GM13976 (cell line): ENCODE data around the gene RP9.

Experiments
- DNase-seq: peaks from one replicate; pipeline ENCODE4 v3.0.0; 2012; ENCODE audit warnings: low spot score
- in situ Hi-C: fragments of 300-500 bp; cut with MboI; formaldehyde crosslinking; loops from one replicate; pipeline ENCODE4 v1.12.0; 2022; ENCODE audit warnings: low sequenced_read_pairs, mixed read lengths, inconsistent platforms; ENCODE audit not compliant: unreplicated experiment
- TF ChIP-seq, protein P1 (sequence below): IDR thresholded peaks from 2 replicates; pipeline ENCODE4 v1.5.1; 2012; ENCODE audit warnings: borderline replicate concordance, mild to moderate bottlenecking; ENCODE audit not compliant: insufficient read depth; ENCODE audit errors: extremely low read depth, missing control alignments, control extremely low read depth

RP9 gene

DNA sequence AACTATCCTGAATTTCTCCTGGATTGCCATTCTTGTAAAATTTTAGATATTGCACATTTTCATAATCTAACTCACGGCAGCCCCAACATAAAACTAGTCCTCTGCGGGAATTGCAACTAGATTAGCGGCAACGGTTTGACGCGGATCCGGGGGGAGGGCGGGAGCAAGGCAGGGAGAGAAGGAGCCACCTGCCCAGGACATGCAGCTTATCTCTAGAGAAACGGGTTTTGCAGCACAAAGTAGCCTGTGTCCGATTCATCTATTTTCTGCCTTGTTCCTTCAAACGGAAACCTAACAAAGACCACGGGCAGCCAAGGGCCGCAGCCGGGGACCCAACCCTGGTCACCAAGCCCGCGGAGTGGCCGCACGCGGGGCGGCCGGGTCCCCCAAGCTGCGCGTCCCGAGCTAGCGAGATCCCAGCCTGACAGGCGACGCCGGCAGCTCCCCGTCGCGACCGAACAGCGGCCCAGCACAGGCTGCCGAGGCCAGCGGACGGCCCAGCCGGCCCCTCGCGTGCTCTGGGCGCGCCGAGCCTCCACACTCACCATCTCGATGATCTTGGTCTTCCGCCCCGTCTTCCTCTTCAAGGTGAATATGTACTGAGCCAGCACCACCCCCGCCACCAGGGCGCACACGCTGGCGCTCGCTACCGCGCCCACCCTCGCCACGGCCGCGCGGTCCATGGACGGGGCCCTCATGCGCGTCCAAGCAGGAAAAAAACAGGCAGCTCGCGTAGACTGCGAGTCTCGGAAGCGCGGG is 47.0 kb downstream of the RP9 start, which contains the start of gene NT5C3A:
TSS of gene NT5C3A (minus strand) at position 754 of the 759 bp plus-strand sequence. CDS start at position 683, 71 bp downstream.
- TF ChIP-seq, protein P1, sequence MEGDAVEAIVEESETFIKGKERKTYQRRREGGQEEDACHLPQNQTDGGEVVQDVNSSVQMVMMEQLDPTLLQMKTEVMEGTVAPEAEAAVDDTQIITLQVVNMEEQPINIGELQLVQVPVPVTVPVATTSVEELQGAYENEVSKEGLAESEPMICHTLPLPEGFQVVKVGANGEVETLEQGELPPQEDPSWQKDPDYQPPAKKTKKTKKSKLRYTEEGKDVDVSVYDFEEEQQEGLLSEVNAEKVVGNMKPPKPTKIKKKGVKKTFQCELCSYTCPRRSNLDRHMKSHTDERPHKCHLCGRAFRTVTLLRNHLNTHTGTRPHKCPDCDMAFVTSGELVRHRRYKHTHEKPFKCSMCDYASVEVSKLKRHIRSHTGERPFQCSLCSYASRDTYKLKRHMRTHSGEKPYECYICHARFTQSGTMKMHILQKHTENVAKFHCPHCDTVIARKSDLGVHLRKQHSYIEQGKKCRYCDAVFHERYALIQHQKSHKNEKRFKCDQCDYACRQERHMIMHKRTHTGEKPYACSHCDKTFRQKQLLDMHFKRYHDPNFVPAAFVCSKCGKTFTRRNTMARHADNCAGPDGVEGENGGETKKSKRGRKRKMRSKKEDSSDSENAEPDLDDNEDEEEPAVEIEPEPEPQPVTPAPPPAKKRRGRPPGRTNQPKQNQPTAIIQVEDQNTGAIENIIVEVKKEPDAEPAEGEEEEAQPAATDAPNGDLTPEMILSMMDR = no peak
- DNase-seq = peak; percentile 60
- in situ Hi-C loops = no loop called here

DNA sequence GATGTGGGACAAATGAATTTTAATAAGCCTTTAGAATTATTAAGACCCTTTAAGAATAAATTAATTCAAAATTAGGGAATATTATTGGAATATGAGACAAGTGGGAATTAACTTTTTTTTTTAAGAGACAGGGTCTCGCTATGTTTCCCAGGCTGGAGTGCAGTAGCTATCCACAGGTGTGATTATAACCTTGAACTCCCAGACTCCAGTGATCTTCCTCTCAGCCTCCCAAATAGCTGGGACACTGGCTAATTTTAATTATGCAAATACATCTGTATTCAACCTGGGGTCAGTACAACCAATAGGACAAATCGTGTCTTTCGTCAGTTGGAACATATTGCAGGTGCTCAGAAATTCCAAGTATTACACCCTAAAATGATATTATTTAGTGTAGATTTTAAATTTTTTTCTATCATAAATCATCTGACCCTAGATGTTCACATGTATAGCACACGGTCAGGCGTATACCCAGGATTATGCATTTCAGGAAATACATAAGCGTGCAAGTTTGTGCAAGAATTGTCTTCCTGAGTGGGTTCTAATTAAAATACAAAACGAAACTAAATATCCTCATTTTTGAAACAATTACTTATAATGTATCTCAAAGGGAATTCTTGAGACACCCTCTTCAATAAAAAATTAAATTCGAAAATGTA is 47.8 kb downstream of the RP9 start:
- in situ Hi-C loops = no loop called here
- no peak for DNase-seq
- TF ChIP-seq, protein P1 = no peak

DNA sequence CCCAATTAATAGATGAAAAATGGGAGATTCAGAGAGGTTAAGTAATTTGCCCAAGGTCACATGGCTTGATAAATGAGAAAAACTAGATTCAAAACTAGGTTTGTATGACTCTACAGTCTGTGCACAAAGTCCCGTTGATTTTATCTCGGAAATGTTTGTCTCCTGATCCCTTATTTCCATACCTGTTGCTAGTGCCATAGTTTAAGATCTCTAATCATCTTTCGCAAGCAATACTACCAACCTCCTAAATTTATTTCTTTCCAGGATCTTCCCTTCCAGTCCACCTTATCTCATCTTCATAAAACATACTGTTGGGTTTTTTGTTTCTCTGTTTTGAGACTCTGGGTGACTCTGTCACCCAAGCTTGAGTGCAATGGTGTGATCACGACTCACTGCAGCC is 49.6 kb downstream of the RP9 start:
- no peak for DNase-seq
- in situ Hi-C loops = no loop called here
- TF ChIP-seq, protein P1 = no peak

DNA sequence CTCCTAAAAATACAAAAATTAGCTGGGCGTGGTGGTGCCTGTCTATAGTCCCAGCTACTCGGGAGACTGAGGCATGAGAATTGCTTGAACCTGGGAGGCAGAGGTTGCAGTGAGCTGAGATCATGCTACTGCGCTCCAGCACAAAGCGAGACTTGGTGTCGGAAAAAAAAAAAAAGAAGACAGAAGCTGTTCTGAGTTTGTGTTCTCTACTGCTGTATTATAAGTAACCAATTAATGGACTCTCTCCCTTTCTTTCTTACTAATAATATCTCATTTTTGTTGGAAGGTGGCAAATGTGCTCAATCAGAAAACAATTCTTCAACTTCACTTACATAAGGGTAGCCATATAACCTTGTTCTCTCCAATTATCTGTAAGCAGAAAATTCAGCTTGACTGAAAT is 54.0 kb downstream of the RP9 start:
- DNase-seq = no peak
- in situ Hi-C loops = no loop called here
- TF ChIP-seq, protein P1 = no peak

DNA sequence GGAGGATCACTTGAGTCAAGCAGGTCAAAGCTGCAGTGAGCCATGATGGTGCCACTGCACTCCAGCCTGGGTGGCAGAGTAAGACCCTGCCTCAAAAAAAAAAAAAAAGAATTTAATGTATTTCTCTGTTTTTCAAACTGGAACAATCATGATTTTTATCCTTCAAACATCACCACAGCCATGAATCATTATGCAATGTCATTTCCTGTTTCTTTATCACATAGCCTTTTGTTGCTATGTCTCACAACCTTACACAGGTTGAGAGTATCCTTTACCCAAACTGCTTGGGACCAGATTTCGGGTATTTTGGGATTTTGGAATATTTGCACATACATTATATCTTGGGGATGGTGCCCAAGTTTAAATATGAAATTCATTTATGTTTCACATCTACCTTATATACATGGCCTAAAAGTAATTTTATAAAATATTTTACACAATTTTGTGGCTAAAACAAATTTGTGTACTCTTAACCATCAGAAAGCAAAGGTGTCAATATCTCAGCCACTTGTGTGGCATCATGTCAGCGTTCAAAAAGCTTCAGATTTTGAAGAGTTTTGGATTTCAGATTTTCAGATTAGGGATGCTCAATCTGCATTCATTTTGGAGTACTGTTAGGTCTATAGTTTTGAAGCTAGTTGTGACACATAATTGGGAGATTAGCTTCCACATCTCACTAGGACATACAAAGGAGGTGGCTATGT is 54.8 kb downstream of the RP9 start:
- no peak for DNase-seq
- TF ChIP-seq, protein P1 = no peak
- in situ Hi-C loops = no loop called here

DNA sequence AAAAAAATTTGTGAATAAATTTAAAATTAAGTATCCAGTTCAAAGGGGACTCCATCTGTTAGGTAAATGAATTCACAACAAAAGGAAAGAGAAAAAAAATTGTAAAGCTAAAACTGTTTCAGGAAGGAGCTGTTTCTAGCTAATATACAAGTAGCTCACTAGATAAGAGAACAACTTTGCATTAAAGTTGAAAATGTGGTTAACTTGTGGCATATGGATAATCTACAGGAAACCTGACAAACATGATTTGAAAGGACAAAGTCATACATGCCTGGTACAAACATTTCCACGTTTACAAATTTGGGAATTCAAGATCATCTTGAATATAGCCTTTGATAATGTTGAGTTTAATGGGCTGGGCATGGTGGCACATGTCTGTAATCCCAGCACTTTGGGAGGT is 55.5 kb downstream of the RP9 start:
- in situ Hi-C loops = no loop called here
- TF ChIP-seq, protein P1 = no peak
- no peak for DNase-seq
